K562 (cell line): ENCODE results near the gene SELPLG. TPM values are rescaled to one million over a fixed set of nuclear protein-coding genes. Genes with fewer than 3 reads are reported as not detected.

Experiments used
- CEBPG ChIP-seq, 3 experiments: fragments of 200-800 bp in 1 of 3; sonication (Bioruptor generic) in 1 of 3; sonication (generic) in 1 of 3; formaldehyde crosslinking in 1 of 3; IDR thresholded peaks in 2 of 3; conservative IDR thresholded peaks in 1 of 3; 2 replicates each; pipeline versions ENCODE4 v1.6.1 to v1.8.0; 2016 to 2022; ENCODE audit warnings: missing compliant biosample characterization in 2 of 3, missing genetic modification characterization in 2 of 3, mild to moderate bottlenecking in 1 of 3, missing genetic modification reagents in 1 of 3
- CEBPZ ChIP-seq: fragments of 150-350 bp; IDR thresholded peaks from 2 replicates; pipeline ENCODE4 v1.6.1; 2014; ENCODE audit warnings: low read depth, mild to moderate bottlenecking, low read length, borderline replicate concordance
- HNRNPLL ChIP-seq: fragments of 200-400 bp; formaldehyde crosslinking; IDR thresholded peaks from 2 replicates; pipeline ENCODE4 v1.6.1; 2017; ENCODE audit warnings: low read length, low read depth, mild to moderate bottlenecking; ENCODE audit not compliant: poor library complexity, severe bottlenecking
- NR2C2 ChIP-seq, 2 experiments: fragments of 200-800 bp in 1 of 2; sonication (Bioruptor generic) in 1 of 2; sonication (generic) in 1 of 2; formaldehyde crosslinking in 1 of 2; IDR thresholded peaks; 2 replicates each; pipeline versions ENCODE4 v1.6.1 to v1.8.0; 2016 to 2022; ENCODE audit warnings: mild to moderate bottlenecking in 1 of 2, missing compliant biosample characterization in 1 of 2, missing genetic modification characterization in 1 of 2, missing genetic modification reagents in 1 of 2
- USF1 ChIP-seq: sonication (generic); formaldehyde crosslinking; IDR thresholded peaks from 2 replicates; pipeline ENCODE4 v1.9.0; 2022; ENCODE audit warnings: mild to moderate bottlenecking, missing genetic modification reagents
- ZNF146 ChIP-seq: IDR thresholded peaks from one replicate; pipeline ENCODE4 v1.6.1; 2018; ENCODE audit warnings: missing compliant biosample characterization; ENCODE audit not compliant: unreplicated experiment
- ZNF77 ChIP-seq: fragments of 250-450 bp; sonication (Bioruptor Pico); IDR thresholded peaks from 2 replicates; pipeline ENCODE4 v1.5.0; 2020
- polyA plus RNA-seq, 8 experiments: library from polyadenylated mRNA; depleted of rRNA in 4 of 8; stranded (reverse) in 5 of 8; unstranded in 3 of 8; fragments of >200 nt; fragmentation: Nextera tagmentation in 2 of 8; fragmentation: Illumina TruSeq in 1 of 8; extraction: Ambion mirVana in 2 of 8; extraction: Trizol in 1 of 8; gene quantifications; 2 replicates each; pipeline versions ENCODE4 v1.2.1 to v1.2.3, GENCODE V29; 2011 to 2014; ENCODE audit warnings: inconsistent platforms in 1 of 8, missing spikeins in 1 of 8
- total RNA-seq, 7 experiments: library from RNA; depleted of rRNA in 6 of 7; stranded (reverse); fragments of >200 nt in 6 of 7; fragmentation: Illumina TruSeq in 2 of 7; extraction: Trizol in 2 of 7; gene quantifications; 2 replicates each; pipeline versions ENCODE4 v1.2.1 to v1.2.3, GENCODE V29; 2011 to 2021; ENCODE audit warnings: low replicate concordance in 1 of 7
- TF ChIP-seq, protein P1 (sequence below): fragments of 450-650 bp; IDR thresholded peaks from 2 replicates; pipeline ENCODE4 v1.6.1; 2016; ENCODE audit warnings: mild to moderate bottlenecking, moderate library complexity

The SELPLG gene
- total and polyA plus RNA-seq, 9 of the 15 experiments (the other 6 are each of a cell fraction or from before 2014, with no cell fraction given) = 0.22 to 10.2 (median 1.7) TPM

GRCh38 chr12:108605000-108605689, 28.5 kb downstream of the SELPLG start (continued):
- TF ChIP-seq, protein P1, sequence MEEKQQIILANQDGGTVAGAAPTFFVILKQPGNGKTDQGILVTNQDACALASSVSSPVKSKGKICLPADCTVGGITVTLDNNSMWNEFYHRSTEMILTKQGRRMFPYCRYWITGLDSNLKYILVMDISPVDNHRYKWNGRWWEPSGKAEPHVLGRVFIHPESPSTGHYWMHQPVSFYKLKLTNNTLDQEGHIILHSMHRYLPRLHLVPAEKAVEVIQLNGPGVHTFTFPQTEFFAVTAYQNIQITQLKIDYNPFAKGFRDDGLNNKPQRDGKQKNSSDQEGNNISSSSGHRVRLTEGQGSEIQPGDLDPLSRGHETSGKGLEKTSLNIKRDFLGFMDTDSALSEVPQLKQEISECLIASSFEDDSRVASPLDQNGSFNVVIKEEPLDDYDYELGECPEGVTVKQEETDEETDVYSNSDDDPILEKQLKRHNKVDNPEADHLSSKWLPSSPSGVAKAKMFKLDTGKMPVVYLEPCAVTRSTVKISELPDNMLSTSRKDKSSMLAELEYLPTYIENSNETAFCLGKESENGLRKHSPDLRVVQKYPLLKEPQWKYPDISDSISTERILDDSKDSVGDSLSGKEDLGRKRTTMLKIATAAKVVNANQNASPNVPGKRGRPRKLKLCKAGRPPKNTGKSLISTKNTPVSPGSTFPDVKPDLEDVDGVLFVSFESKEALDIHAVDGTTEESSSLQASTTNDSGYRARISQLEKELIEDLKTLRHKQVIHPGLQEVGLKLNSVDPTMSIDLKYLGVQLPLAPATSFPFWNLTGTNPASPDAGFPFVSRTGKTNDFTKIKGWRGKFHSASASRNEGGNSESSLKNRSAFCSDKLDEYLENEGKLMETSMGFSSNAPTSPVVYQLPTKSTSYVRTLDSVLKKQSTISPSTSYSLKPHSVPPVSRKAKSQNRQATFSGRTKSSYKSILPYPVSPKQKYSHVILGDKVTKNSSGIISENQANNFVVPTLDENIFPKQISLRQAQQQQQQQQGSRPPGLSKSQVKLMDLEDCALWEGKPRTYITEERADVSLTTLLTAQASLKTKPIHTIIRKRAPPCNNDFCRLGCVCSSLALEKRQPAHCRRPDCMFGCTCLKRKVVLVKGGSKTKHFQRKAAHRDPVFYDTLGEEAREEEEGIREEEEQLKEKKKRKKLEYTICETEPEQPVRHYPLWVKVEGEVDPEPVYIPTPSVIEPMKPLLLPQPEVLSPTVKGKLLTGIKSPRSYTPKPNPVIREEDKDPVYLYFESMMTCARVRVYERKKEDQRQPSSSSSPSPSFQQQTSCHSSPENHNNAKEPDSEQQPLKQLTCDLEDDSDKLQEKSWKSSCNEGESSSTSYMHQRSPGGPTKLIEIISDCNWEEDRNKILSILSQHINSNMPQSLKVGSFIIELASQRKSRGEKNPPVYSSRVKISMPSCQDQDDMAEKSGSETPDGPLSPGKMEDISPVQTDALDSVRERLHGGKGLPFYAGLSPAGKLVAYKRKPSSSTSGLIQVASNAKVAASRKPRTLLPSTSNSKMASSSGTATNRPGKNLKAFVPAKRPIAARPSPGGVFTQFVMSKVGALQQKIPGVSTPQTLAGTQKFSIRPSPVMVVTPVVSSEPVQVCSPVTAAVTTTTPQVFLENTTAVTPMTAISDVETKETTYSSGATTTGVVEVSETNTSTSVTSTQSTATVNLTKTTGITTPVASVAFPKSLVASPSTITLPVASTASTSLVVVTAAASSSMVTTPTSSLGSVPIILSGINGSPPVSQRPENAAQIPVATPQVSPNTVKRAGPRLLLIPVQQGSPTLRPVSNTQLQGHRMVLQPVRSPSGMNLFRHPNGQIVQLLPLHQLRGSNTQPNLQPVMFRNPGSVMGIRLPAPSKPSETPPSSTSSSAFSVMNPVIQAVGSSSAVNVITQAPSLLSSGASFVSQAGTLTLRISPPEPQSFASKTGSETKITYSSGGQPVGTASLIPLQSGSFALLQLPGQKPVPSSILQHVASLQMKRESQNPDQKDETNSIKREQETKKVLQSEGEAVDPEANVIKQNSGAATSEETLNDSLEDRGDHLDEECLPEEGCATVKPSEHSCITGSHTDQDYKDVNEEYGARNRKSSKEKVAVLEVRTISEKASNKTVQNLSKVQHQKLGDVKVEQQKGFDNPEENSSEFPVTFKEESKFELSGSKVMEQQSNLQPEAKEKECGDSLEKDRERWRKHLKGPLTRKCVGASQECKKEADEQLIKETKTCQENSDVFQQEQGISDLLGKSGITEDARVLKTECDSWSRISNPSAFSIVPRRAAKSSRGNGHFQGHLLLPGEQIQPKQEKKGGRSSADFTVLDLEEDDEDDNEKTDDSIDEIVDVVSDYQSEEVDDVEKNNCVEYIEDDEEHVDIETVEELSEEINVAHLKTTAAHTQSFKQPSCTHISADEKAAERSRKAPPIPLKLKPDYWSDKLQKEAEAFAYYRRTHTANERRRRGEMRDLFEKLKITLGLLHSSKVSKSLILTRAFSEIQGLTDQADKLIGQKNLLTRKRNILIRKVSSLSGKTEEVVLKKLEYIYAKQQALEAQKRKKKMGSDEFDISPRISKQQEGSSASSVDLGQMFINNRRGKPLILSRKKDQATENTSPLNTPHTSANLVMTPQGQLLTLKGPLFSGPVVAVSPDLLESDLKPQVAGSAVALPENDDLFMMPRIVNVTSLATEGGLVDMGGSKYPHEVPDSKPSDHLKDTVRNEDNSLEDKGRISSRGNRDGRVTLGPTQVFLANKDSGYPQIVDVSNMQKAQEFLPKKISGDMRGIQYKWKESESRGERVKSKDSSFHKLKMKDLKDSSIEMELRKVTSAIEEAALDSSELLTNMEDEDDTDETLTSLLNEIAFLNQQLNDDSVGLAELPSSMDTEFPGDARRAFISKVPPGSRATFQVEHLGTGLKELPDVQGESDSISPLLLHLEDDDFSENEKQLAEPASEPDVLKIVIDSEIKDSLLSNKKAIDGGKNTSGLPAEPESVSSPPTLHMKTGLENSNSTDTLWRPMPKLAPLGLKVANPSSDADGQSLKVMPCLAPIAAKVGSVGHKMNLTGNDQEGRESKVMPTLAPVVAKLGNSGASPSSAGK = no peak
- TF ChIP-seq ZNF77 (CRISPR knock-in tag) (no peak), CEBPZ (no peak), USF1 (CRISPR knock-in tag) (peak; percentile 30; the same call in 1 of the 2 replicates), NR2C2 (CRISPR knock-in tag; IDR thresholded peaks at IDR 0.05) (peak; percentile 79), NR2C2 (tag; IDR thresholded peaks at IDR 0.05) (peak; percentile 75), ZNF146 (CRISPR knock-in tag) (peak; percentile 89), HNRNPLL (no peak), CEBPG (CRISPR knock-in tag; IDR thresholded peaks at IDR 0.05) (0 out of 2 replicates have a peak, but pooled peaks have one; percentile 24), CEBPG (tag; conservative IDR thresholded peaks at IDR 0.05 in 1 of 2, IDR thresholded peaks at IDR 0.05 in 1 of 2) (no peak)
